AG20443 (cell line): Measurements from ENCODE around the gene LAMA2.
A peak's percentile ranks its signal among the peaks of the same experiment; 100 is the strongest.

Experiments
- DNase-seq: peaks from one replicate; pipeline ENCODE4 v3.0.0; 2012; ENCODE audit warnings: low spot score, mixed read lengths

LAMA2 gene

GRCh38 chr6:129184324-129184723, 301.4 kb downstream of the LAMA2 start:
- no peak for DNase-seq

GRCh38 chr6:129184808-129185366, 301.9 kb downstream of the LAMA2 start:
- DNase-seq: peak; percentile 9

GRCh38 chr6:129186988-129187387, 304.1 kb downstream of the LAMA2 start:
- peak; percentile 57 for DNase-seq

- DNase-seq: no peak
Observed at GRCh38 chr6:129188306-129188705, 305.4 kb downstream of the LAMA2 start.

GRCh38 chr6:129188795-129189194, 305.9 kb downstream of the LAMA2 start:
- DNase-seq: no peak

GRCh38 chr6:129189266-129189665, 306.3 kb downstream of the LAMA2 start:
- DNase-seq: no peak

GRCh38 chr6:129191235-129191634, 308.3 kb downstream of the LAMA2 start:
- DNase-seq: no peak

GRCh38 chr6:129192458-129192989, 309.6 kb downstream of the LAMA2 start:
- no peak for DNase-seq

GRCh38 chr6:129194306-129194941, 311.5 kb downstream of the LAMA2 start:
- no peak for DNase-seq

GRCh38 chr6:129195161-129195560, 312.2 kb downstream of the LAMA2 start:
- DNase-seq: no peak

GRCh38 chr6:129195643-129196042, 312.7 kb downstream of the LAMA2 start:
- peak; percentile 16 for DNase-seq

GRCh38 chr6:129197154-129197553, 314.2 kb downstream of the LAMA2 start:
- DNase-seq: no peak

- no peak for DNase-seq
Observed at GRCh38 chr6:129200151-129200550, 317.2 kb downstream of the LAMA2 start.

GRCh38 chr6:129203190-129203900, 320.4 kb downstream of the LAMA2 start:
- DNase-seq: no peak

- DNase-seq: peak; percentile 27
Observed at GRCh38 chr6:129206821-129207220, 323.9 kb downstream of the LAMA2 start.

GRCh38 chr6:129207832-129208231, 324.9 kb downstream of the LAMA2 start:
- no peak for DNase-seq

- DNase-seq: no peak
Observed at GRCh38 chr6:129208415-129209034, 325.6 kb downstream of the LAMA2 start.

GRCh38 chr6:129209355-129209754, 326.4 kb downstream of the LAMA2 start:
- no peak for DNase-seq

GRCh38 chr6:129210684-129211083, 327.7 kb downstream of the LAMA2 start:
- DNase-seq: no peak

- DNase-seq: peak; percentile 12
Observed at GRCh38 chr6:129211626-129212025, 328.7 kb downstream of the LAMA2 start.

- DNase-seq: peak; percentile 69
Observed at GRCh38 chr6:129212081-129212480, 329.1 kb downstream of the LAMA2 start.

- no peak for DNase-seq
Observed at GRCh38 chr6:129215246-129215645, 332.3 kb downstream of the LAMA2 start.
